GM12873 (cell line): ENCODE measurements around the gene PHLDB2.

ENCODE experiments used
- CTCF ChIP-seq: IDR thresholded peaks from 2 replicates; pipeline ENCODE4 v1.5.1; 2012; ENCODE audit warnings: low read depth, mild to moderate bottlenecking, moderate library complexity, low read length, control low read depth; ENCODE audit not compliant: insufficient read depth; ENCODE audit errors: missing control alignments

The PHLDB2 gene

GRCh38 chr3:111829023-111829422 lies 30.0 kb upstream of the PHLDB2 start:
- no peak for TF ChIP-seq CTCF

- TF ChIP-seq CTCF, result no peak
Observed at GRCh38 chr3:111831840-111832239, 27.2 kb upstream of the PHLDB2 start.

DNA sequence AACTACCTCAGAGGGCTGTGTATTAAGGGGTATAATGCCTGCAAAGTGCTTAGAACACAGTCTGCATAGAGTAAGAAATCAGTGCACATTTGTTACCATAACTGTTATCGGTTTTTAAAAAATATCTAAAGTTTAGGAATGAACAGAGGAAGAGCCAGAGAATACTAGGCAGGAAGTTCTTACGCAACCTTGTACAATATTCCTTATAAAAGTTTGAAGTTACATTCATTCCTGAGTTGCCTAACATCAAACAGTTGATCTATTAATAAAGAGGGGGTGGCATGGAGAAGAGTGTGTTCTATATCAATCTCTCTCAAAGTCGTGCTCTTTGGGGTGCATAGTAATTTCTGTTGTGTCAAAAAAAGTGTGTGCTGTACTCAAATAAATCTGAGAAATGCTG lies 22.0 kb upstream of the PHLDB2 start:
- TF ChIP-seq CTCF, result no peak

DNA sequence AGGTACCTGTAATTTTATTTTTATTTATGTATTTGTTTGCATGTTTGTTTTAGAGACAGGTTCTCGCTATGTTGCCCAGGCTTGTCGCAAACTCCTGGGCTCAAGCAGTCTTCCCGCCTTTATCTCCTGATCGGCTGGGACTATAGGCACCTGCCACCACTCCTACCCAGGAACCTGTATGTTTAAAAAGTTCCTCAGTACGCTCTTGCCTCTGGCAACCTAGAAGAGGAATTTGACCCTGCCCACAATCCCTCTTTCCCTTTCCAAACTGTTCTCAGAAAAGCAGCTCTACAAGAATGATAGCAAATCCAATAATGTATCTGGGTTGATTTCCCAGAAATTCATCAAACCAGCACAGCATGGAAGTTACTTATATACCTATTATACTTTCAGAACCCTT lies 20.9 kb upstream of the PHLDB2 start:
- TF ChIP-seq CTCF, result no peak

DNA sequence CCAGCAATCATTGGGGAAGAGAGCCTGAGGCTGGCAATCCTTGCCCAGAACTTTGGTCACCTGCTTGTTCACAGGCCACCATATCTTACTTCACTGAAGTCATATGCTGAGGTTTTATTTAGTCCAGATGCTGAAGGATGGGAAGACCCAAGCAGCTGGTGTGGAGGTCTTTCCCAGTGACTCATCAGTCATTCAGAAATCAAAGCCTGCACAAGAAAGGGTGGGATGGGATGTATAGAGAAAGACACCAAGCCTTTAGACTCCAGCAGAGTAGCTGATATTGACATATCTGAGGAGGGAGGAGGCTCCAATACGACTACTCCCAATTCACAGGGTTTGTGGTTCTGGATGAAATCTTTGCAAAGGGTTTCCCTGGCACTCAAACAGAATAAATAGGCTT lies 13.0 kb upstream of the PHLDB2 start:
- TF ChIP-seq CTCF, result no peak

DNA sequence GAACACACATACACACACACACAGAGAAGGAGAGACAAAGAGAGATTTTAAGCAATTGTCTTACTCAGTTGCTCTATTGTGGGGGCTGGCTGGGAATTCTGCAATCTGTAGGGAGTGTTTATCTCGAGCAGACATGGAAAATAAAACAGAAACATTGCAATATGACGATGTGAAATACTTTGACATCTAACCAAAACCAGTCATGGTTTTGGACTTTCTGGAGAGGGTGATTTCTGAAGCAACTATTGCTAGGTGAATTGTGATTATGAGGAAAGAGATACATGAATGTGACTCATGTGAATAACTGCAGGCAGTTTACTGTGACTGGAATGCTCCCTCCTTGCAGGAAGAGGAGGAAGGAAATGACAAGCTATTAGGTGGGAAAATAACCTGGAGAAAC lies 12.3 kb upstream of the PHLDB2 start:
- TF ChIP-seq CTCF, result no peak

- no peak for TF ChIP-seq CTCF
Observed at GRCh38 chr3:111848283-111848682, 10.8 kb upstream of the PHLDB2 start.

DNA sequence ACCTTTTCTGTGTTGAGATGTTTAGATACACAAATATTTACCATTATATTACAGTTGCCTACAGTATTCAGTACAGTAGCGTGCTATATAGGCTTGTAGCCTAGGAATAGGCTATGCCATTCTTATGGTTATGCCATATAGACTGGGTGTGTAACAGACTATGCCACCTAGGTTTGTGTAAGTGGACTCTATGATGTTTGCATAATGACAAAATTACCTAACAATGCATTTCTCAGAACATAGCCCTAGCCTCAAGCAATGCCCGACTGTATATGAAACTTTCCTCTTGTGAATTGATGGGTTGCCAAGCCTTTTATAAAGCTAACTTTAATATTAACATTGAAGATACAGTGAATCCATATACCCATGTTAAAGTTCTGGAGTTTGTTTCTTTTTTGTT lies 10.3 kb upstream of the PHLDB2 start:
- no peak for TF ChIP-seq CTCF
